Smooth muscle cell of the umbilical artery (primary cell): ENCODE results near the gene SNAPC3. TPM values are rescaled to one million over a fixed set of nuclear protein-coding genes. Genes with fewer than 3 reads are reported as not detected.

Source experiments
- total RNA-seq: library from RNA; depleted of rRNA; stranded (reverse); fragments of >200 nt; gene quantifications from 2 replicates; pipeline ENCODE4 v1.2.3, GENCODE V29; 2014

The SNAPC3 gene
- 64.4 and 90.5 TPM in 2 replicates for total RNA-seq

GRCh38 chr9:15422372-15423230 is at the start of gene SNAPC3:
Gene SNAPC3, plus strand, starts transcription at chr9:15422876. Its CDS starts 4 bp downstream, at chr9:15422880.

GRCh38 chr9:15510789-15511575 is 88.3 kb downstream of the SNAPC3 start, which contains the start of gene PSIP1:
Gene PSIP1, minus strand, starts transcription at chr9:15510970. Its CDS starts 782 bp downstream, at chr9:15510188.

Other genes with a start within 250 kb of the SNAPC3 start
- 10.9 and 13.1 TPM in 2 replicates for gene TTC39B, start 115.7 kb upstream of the SNAPC3 start, total RNA-seq
- 15.4 and 28.8 TPM in 2 replicates for gene PSIP1, start 88.1 kb downstream of the SNAPC3 start, total RNA-seq
- 2.4 and 2.7 TPM in 2 replicates for gene CCDC171, start 130.2 kb downstream of the SNAPC3 start, total RNA-seq